ENCODE data around the gene DIP2B.
A peak's percentile ranks its signal among the peaks of the same experiment; 100 is the strongest.

The DIP2B gene

GRCh38 chr12:50662116-50662510, 157.3 kb downstream of the DIP2B start:
- no peak overlapping the region for H3K4me3 ChIP-seq (ENCODE audit: low read depth, low read length)
- no peak for TF ChIP-seq CTCF (IDR thresholded peaks at IDR 0.05; ENCODE audit: control insufficient read depth, extremely low read depth, insufficient read depth)
- no peak for DNase-seq (ENCODE audit: low read depth)

DNA sequence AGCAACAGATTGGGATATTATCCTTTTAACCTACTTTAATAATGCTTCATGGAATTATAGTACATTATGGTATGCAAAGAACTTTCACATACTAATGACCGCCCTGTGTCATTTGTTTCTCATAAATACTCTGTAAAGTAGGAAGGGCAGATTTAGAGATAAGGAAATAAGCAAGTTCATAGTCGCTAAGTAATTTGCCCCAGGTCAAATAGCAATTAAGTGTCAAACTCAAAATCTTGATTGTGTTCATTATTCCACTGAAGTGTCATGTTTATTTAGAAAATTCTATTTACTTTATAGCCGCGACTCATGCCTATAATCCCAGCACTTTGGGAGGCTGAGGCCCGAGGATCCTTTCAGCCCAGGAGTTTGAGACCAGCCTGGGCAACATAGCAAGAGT, 160.4 kb downstream of the DIP2B start:
- DNase-seq (ENCODE audit: low read depth), result no peak
- TF ChIP-seq CTCF (IDR thresholded peaks at IDR 0.05; ENCODE audit: control insufficient read depth, extremely low read depth, insufficient read depth), result no peak
- no peak overlapping the region for H3K4me3 ChIP-seq (ENCODE audit: low read depth, low read length)

GRCh38 chr12:50665609-50666008, 160.8 kb downstream of the DIP2B start:
- no peak overlapping the region for H3K4me3 ChIP-seq (ENCODE audit: low read depth, low read length)
- DNase-seq (ENCODE audit: low read depth), result no peak
- no peak for TF ChIP-seq CTCF (IDR thresholded peaks at IDR 0.05; ENCODE audit: control insufficient read depth, extremely low read depth, insufficient read depth)

GRCh38 chr12:50666023-50666422, 161.2 kb downstream of the DIP2B start:
- no peak overlapping the region for H3K4me3 ChIP-seq (ENCODE audit: low read depth, low read length)
- no peak for TF ChIP-seq CTCF (IDR thresholded peaks at IDR 0.05; ENCODE audit: control insufficient read depth, extremely low read depth, insufficient read depth)
- no peak for DNase-seq (ENCODE audit: low read depth)

GRCh38 chr12:50672158-50672557, 167.4 kb downstream of the DIP2B start:
- no peak for TF ChIP-seq CTCF (IDR thresholded peaks at IDR 0.05; ENCODE audit: control insufficient read depth, extremely low read depth, insufficient read depth)
- DNase-seq (ENCODE audit: low read depth), result no peak
- H3K4me3 ChIP-seq (ENCODE audit: low read depth, low read length), result no peak overlapping the region

DNA sequence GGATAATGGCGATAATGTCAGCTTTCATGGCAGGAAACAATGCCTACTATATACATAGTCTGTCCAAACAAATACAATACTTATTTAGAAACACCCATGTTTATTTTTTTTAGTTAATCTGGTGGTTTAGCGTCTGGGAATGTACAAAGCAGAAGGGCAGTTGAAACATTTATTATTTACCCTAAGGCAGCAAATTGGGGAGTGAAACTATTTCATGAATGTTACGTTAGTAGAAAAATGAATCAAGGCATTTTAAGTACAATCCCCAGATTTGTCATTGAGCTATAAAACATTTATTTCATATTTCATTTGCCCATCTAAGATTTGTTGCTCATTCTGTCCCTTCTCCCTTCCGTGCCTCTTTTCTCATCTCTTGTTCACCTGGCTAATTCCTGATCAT, 172.0 kb downstream of the DIP2B start:
- no peak for TF ChIP-seq CTCF (IDR thresholded peaks at IDR 0.05; ENCODE audit: control insufficient read depth, extremely low read depth, insufficient read depth)
- no peak for DNase-seq (ENCODE audit: low read depth)
- no peak overlapping the region for H3K4me3 ChIP-seq (ENCODE audit: low read depth, low read length)

DNA sequence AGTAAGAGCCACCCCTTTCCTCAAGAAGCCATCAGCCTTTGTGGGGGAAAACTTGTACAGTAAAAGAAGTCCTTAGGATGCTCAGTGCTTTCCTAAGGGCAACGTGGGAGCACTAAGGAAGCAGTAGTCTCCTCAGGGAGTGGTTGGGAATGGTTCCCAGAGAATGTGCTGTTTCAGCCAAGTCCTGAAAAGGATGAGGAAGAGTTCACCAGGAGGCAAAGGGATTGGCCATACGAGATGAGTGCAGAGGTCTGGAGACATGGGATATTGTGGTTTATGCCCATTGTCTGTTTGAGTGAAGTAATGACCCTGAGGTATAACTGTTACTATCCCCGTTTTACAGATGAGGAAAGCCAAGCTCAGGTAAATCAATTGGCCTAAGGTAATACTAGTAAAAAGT, 173.1 kb downstream of the DIP2B start:
- no peak overlapping the region for H3K4me3 ChIP-seq (ENCODE audit: low read depth, low read length)
- TF ChIP-seq CTCF (IDR thresholded peaks at IDR 0.05; ENCODE audit: control insufficient read depth, extremely low read depth, insufficient read depth), result no peak
- peak; percentile 40 for DNase-seq (ENCODE audit: low read depth)
